Keratinocyte (primary cell): ENCODE results near the gene RNPEP. TPM values are rescaled to one million over a fixed set of nuclear protein-coding genes. Genes with fewer than 3 reads are reported as not detected.
"Not testable (repeated sequence)": the region's sequence is repeated elsewhere in the genome, so short reads cannot be mapped to it uniquely, and the experiment has no call there.

Source experiments
- DNase-seq: peaks from one replicate; pipeline ENCODE4 v3.0.0-alpha.2; 2011; ENCODE audit warnings: low read depth, missing footprints, low spot score
- FAIRE-seq: peaks from 2 replicates; lab custom pipeline; 2011; peaks lifted over from hg19 to GRCh38; lab: Jason Lieb, UNC
- H2AFZ ChIP-seq: 2 replicates; pipeline ENCODE4 v1.6.0; 2012; ENCODE audit warnings: low read length, control low read depth, inconsistent platforms; ENCODE audit not compliant: control insufficient read depth
- H3K27ac ChIP-seq: 2 replicates; pipeline ENCODE4 v1.5.1; 2011; ENCODE audit warnings: low read length; ENCODE audit not compliant: control insufficient read depth, insufficient read depth
- H3K27me3 ChIP-seq: 3 replicates; pipeline ENCODE4 v1.6.0; 2011; ENCODE audit warnings: low read length; ENCODE audit not compliant: control insufficient read depth, insufficient read depth; ENCODE audit errors: extremely low read depth
- H3K36me3 ChIP-seq, 2 experiments: 2 replicates in 1 of 2; 3 replicates in 1 of 2; pipeline ENCODE4 v1.5.1; 2011; ENCODE audit warnings: low read length in 2 of 2, mild to moderate bottlenecking in 1 of 2; ENCODE audit not compliant: control insufficient read depth in 2 of 2, insufficient read depth in 2 of 2; ENCODE audit errors: extremely low read depth in 1 of 2
- H3K4me1 ChIP-seq: 3 replicates; pipeline ENCODE4 v1.5.1; 2011; ENCODE audit warnings: low read length; ENCODE audit not compliant: control insufficient read depth, insufficient read depth; ENCODE audit errors: extremely low read depth
- H3K4me2 ChIP-seq: 3 replicates; pipeline ENCODE4 v1.6.0; 2011; ENCODE audit warnings: low read depth, low read length; ENCODE audit not compliant: control insufficient read depth, insufficient read depth; ENCODE audit errors: extremely low read depth
- H3K4me3 ChIP-seq, 3 experiments: fragments of 200-600 bp in 1 of 3; sonication (generic) in 1 of 3; 2 replicates in 2 of 3; 3 replicates in 1 of 3; pipeline ENCODE4 v1.5.1; 2011 to 2016; ENCODE audit warnings: low read length in 3 of 3, mild to moderate bottlenecking in 3 of 3, control low read depth in 2 of 3, inconsistent platforms in 1 of 3, low read depth in 1 of 3, mixed read lengths in 1 of 3, mixed run types in 1 of 3, moderate library complexity in 1 of 3; ENCODE audit not compliant: control insufficient read depth in 2 of 3, insufficient read depth in 2 of 3; ENCODE audit errors: extremely low read depth in 1 of 3
- H3K79me2 ChIP-seq: 2 replicates; pipeline ENCODE4 v1.6.0; 2012; ENCODE audit warnings: low read length; ENCODE audit not compliant: control insufficient read depth, insufficient read depth
- H3K9ac ChIP-seq: 3 replicates; pipeline ENCODE4 v1.6.0; 2011; ENCODE audit warnings: low read length; ENCODE audit not compliant: control insufficient read depth, insufficient read depth; ENCODE audit errors: extremely low read depth
- H3K9me1 ChIP-seq: 3 replicates; pipeline ENCODE4 v1.6.0; 2011; ENCODE audit warnings: low read length; ENCODE audit not compliant: control insufficient read depth, insufficient read depth; ENCODE audit errors: extremely low read depth
- H3K9me3 ChIP-seq: 2 replicates; pipeline ENCODE4 v1.5.1; 2012; ENCODE audit warnings: low read depth, low read length; ENCODE audit not compliant: control insufficient read depth
- H4K20me1 ChIP-seq: 3 replicates; pipeline ENCODE4 v1.6.0; 2011; ENCODE audit warnings: low read length; ENCODE audit not compliant: control insufficient read depth, insufficient read depth; ENCODE audit errors: extremely low read depth
- CTCF ChIP-seq, 3 experiments: IDR thresholded peaks in 1 of 3; conservative IDR thresholded peaks in 1 of 3; optimal IDR thresholded peaks in 1 of 3; 2 replicates in 2 of 3; 3 replicates in 1 of 3; pipeline versions ENCODE3 to v1.5.1; 2011; ENCODE audit warnings: low read length in 3 of 3, mild to moderate bottlenecking in 3 of 3, moderate library complexity in 2 of 3, control low read depth in 1 of 3, inconsistent platforms in 1 of 3; ENCODE audit not compliant: insufficient read depth in 2 of 3; ENCODE audit errors: extremely low read depth in 1 of 3
- EZH2 ChIP-seq: IDR thresholded peaks from one replicate; pipeline ENCODE4 v1.6.1; 2012; ENCODE audit warnings: inconsistent platforms, mild to moderate bottlenecking, low read length, moderate library complexity
- dilution Hi-C: fragments of 300-500 bp; cut with MboI; formaldehyde crosslinking; loops from one replicate; pipeline ENCODE4 v1.7.0; 2020; ENCODE audit warnings: low sequenced_read_pairs; ENCODE audit not compliant: extremely low pct_ligation_motif_present
- polyA plus RNA-seq, 5 experiments: library from polyadenylated mRNA; depleted of rRNA in 3 of 5; stranded (reverse) in 3 of 5; stranded (forward) in 1 of 5; unstranded in 1 of 5; fragments of >200 nt; gene quantifications; 1 replicate in 1 of 5; 2 replicates in 3 of 5; 3 replicates in 1 of 5; pipeline versions ENCODE4 v1.2.1 to v1.2.3, GENCODE V29; 2011 to 2012; ENCODE audit warnings: missing spikeins in 2 of 5, low read depth in 1 of 5, low replicate concordance in 1 of 5

RNPEP gene
- polyA plus RNA-seq, 1 donor (not counting 4 experiments of a cell fraction or from before 2014, with no cell fraction given) = 63.0 TPM

- Histone ChIP-seq H3K79me2 (peaks cover 48% of the 10 kb centered on the region), H3K27me3 (no peaks in the 10 kb centered on the region), H2AFZ (no peak overlapping the region), H3K27ac (no peak overlapping the region), H3K9me3 (no peaks in the 10 kb centered on the region), H3K4me1 (peaks cover 4% of the 10 kb centered on the region), H3K9ac (no peak overlapping the region), H3K4me3 (no peak overlapping the region), H3K4me2 (no peak overlapping the region), H4K20me1 (peaks cover 8% of the 10 kb centered on the region), H3K9me1 (no peaks in the 10 kb centered on the region), H3K36me3 (peaks cover 15% of the 10 kb centered on the region in 2 experiments)
- DNase-seq (no peak), FAIRE-seq (no peak)
- no peak for TF ChIP-seq CTCF (optimal IDR thresholded peaks at IDR 0.05 in 1 of 3, IDR thresholded peaks at IDR 0.05 in 1 of 3, conservative IDR thresholded peaks at IDR 0.05 in 1 of 3; ENCODE audit: extremely low read depth in 1 of 3, insufficient read depth in 2 of 3, low read length in 3 of 3)
- TF ChIP-seq EZH2 = no peak
- dilution Hi-C loops = no loop called here
Observed at GRCh38 chr1:201958348-201958747, 24.1 kb upstream of the RNPEP start.

- H2AFZ ChIP-seq, dilution Hi-C loops, FAIRE-seq, H3K9me1 ChIP-seq, H3K9me3 ChIP-seq, H3K4me1 ChIP-seq, H3K27me3 ChIP-seq, H4K20me1 ChIP-seq, H3K4me3 ChIP-seq, DNase-seq, H3K4me2 ChIP-seq, H3K27ac ChIP-seq, H3K9ac ChIP-seq: not testable (repeated sequence)
- Histone ChIP-seq H3K79me2 (peaks cover 30% of the 10 kb centered on the region), H3K36me3 (peaks cover 25 to 26% of the 10 kb centered on the region in 2 experiments)
Observed at GRCh38 chr1:201962382-201962781, 20.1 kb upstream of the RNPEP start.

- TF ChIP-seq EZH2 (no peak), CTCF (optimal IDR thresholded peaks at IDR 0.05 in 1 of 3, IDR thresholded peaks at IDR 0.05 in 1 of 3, conservative IDR thresholded peaks at IDR 0.05 in 1 of 3; ENCODE audit: extremely low read depth in 1 of 3, insufficient read depth in 2 of 3, low read length in 3 of 3) (no peak)
- H4K20me1 ChIP-seq = peaks cover 6% of the 10 kb centered on the region
- peaks cover 16 to 26% of the 10 kb centered on the region in 2 experiments for H3K36me3 ChIP-seq
- no peak for DNase-seq
- no peak overlapping the region for H2AFZ ChIP-seq
- peaks cover 17% of the 10 kb centered on the region for H3K79me2 ChIP-seq
- no peak overlapping the region for H3K27ac ChIP-seq
- H3K27me3 ChIP-seq = no peaks in the 10 kb centered on the region
- H3K9me3 ChIP-seq = no peaks in the 10 kb centered on the region
- FAIRE-seq = no peak
- H3K4me2 ChIP-seq = no peak overlapping the region
- dilution Hi-C loops = no loop called here
- no peak overlapping the region for H3K4me3 ChIP-seq
- no peaks in the 10 kb centered on the region for H3K4me1 ChIP-seq
- H3K9me1 ChIP-seq = no peaks in the 10 kb centered on the region
- H3K9ac ChIP-seq = no peak overlapping the region
Observed at GRCh38 chr1:201964261-201964660, 18.2 kb upstream of the RNPEP start.
